H1 (cell line): ENCODE measurements around the gene SEMA3A.

Source experiments
- CBX5 ChIP-seq: fragments of 300-800, 300-1000 bp; sonication (generic); IDR thresholded peaks from 2 replicates; pipeline ENCODE4 v1.7.1; 2016; ENCODE audit warnings: antibody characterized with exemption, low read length, low read depth
- CHD2 ChIP-seq: IDR thresholded peaks from 2 replicates; pipeline ENCODE4 v1.6.1; 2012; ENCODE audit warnings: low read length, improper control_type of control experiment
- JUND ChIP-seq: IDR thresholded peaks from 2 replicates; pipeline ENCODE4 v1.6.1; 2011; ENCODE audit warnings: mild to moderate bottlenecking, improper control_type of control experiment, low read length
- POLR2A ChIP-seq, 2 experiments: IDR thresholded peaks; 1 replicate in 1 of 2; 2 replicates in 1 of 2; pipeline ENCODE4 v1.6.1; 2011; ENCODE audit warnings: low read depth in 2 of 2, low read length in 2 of 2, mild to moderate bottlenecking in 2 of 2; ENCODE audit errors: control extremely low read depth in 1 of 2
- POLR2AphosphoS5 ChIP-seq: IDR thresholded peaks from 2 replicates; pipeline ENCODE4 v1.6.1; 2011; ENCODE audit warnings: low read depth, low read length
- TAF1 ChIP-seq: IDR thresholded peaks from 2 replicates; pipeline ENCODE4 v1.6.1; 2011; ENCODE audit warnings: mild to moderate bottlenecking, low read depth, low read length
- TCF12 ChIP-seq: IDR thresholded peaks from 2 replicates; pipeline ENCODE4 v1.6.1; 2011; ENCODE audit warnings: low read depth, mild to moderate bottlenecking, low read length
- ZNF274 ChIP-seq: IDR thresholded peaks from 2 replicates; pipeline ENCODE4 v1.7.0; 2012; ENCODE audit warnings: low read length, borderline replicate concordance; ENCODE audit errors: extremely low read depth
- TF ChIP-seq, protein P1 (sequence below), 3 experiments: IDR thresholded peaks; 1 replicate in 2 of 3; 2 replicates in 1 of 3; pipeline versions ENCODE4 v1.5.1 to v1.6.1; 2011; ENCODE audit warnings: low read length in 3 of 3, mild to moderate bottlenecking in 3 of 3, inconsistent platforms in 2 of 3, low read depth in 1 of 3, moderate library complexity in 1 of 3; ENCODE audit not compliant: insufficient read depth in 1 of 3; ENCODE audit errors: control extremely low read depth in 1 of 3

DNA sequence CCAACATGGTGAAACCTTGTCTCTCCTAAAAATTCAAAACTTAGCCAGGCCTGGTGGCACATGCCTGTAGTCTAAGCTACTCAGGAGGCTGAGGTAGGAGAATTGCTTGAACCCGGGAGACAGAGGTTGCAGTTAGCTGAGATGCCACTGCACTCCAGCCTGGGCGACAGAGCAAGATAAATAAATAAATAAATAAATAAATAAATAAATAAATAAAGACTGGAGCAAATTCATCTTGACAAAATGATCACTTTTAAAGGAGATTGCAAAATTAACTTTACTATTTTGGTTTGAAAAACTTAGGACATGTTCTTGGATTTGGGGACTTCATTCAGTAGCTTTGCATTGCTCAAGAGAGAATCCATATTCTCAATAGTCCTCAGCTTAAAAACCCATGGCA, 137.0 kb downstream of the SEMA3A start:
- TF ChIP-seq TAF1 (no peak), CBX5 (no peak), ZNF274 (no peak), POLR2AphosphoS5 (no peak), JUND (no peak), POLR2A (IDR thresholded peaks at IDR 0.05; ENCODE audit: control extremely low read depth in 1 of 2, low read depth in 2 of 2, low read length in 2 of 2) (no peak), TCF12 (no peak), CHD2 (no peak)
- TF ChIP-seq, protein P1, sequence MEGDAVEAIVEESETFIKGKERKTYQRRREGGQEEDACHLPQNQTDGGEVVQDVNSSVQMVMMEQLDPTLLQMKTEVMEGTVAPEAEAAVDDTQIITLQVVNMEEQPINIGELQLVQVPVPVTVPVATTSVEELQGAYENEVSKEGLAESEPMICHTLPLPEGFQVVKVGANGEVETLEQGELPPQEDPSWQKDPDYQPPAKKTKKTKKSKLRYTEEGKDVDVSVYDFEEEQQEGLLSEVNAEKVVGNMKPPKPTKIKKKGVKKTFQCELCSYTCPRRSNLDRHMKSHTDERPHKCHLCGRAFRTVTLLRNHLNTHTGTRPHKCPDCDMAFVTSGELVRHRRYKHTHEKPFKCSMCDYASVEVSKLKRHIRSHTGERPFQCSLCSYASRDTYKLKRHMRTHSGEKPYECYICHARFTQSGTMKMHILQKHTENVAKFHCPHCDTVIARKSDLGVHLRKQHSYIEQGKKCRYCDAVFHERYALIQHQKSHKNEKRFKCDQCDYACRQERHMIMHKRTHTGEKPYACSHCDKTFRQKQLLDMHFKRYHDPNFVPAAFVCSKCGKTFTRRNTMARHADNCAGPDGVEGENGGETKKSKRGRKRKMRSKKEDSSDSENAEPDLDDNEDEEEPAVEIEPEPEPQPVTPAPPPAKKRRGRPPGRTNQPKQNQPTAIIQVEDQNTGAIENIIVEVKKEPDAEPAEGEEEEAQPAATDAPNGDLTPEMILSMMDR (IDR thresholded peaks at IDR 0.05; ENCODE audit: control extremely low read depth in 1 of 3, insufficient read depth in 1 of 3, low read depth in 1 of 3, low read length in 3 of 3): no peak
